GM18526 (cell line): Measurements from ENCODE around the gene NAGPA.

ENCODE experiments used
- POLR2A ChIP-seq: IDR thresholded peaks from 3 replicates; pipeline ENCODE4 v1.6.1; 2011; ENCODE audit not compliant: insufficient read length; ENCODE audit errors: extremely low read depth

The NAGPA gene

GRCh38 chr16:5001571-5001970, 32.2 kb downstream of the NAGPA start:
- no peak for TF ChIP-seq POLR2A

GRCh38 chr16:5000573-5001001, 33.1 kb downstream of the NAGPA start:
- TF ChIP-seq POLR2A = no peak

- no peak for TF ChIP-seq POLR2A
Measured at GRCh38 chr16:4994719-4995434, 38.9 kb downstream of the NAGPA start.

GRCh38 chr16:4991754-4992153, 42.0 kb downstream of the NAGPA start:
- no peak for TF ChIP-seq POLR2A

- no peak for TF ChIP-seq POLR2A
Measured at GRCh38 chr16:4990415-4990814, 43.3 kb downstream of the NAGPA start.

- TF ChIP-seq POLR2A = no peak
Measured at GRCh38 chr16:4989391-4990006, 44.2 kb downstream of the NAGPA start.

GRCh38 chr16:4988647-4989046, 45.1 kb downstream of the NAGPA start:
- no peak for TF ChIP-seq POLR2A

GRCh38 chr16:4987580-4988374, 46.0 kb downstream of the NAGPA start:
- no peak for TF ChIP-seq POLR2A

GRCh38 chr16:4987250-4987579, 46.5 kb downstream of the NAGPA start:
- TF ChIP-seq POLR2A = no peak

- no peak for TF ChIP-seq POLR2A
Measured at GRCh38 chr16:4984174-4984990, 49.4 kb downstream of the NAGPA start.

- TF ChIP-seq POLR2A = no peak
Measured at GRCh38 chr16:4982056-4982867, 51.5 kb downstream of the NAGPA start.

- TF ChIP-seq POLR2A = no peak
Measured at GRCh38 chr16:4981473-4981872, 52.3 kb downstream of the NAGPA start.

GRCh38 chr16:4980691-4981090, 53.0 kb downstream of the NAGPA start:
- TF ChIP-seq POLR2A = no peak
